GM18873 (cell line): ENCODE data around the gene ESPL1.
"Not testable (repeated sequence)": the region's sequence is repeated elsewhere in the genome, so short reads cannot be mapped to it uniquely, and the experiment has no call there.

Experiments
- ATAC-seq: cut with Tn5 transposase; IDR thresholded peaks from one replicate; pipeline ENCODE4 v1.9.1; 2021; ENCODE audit warnings: mild to moderate bottlenecking, moderate library complexity, moderate number of reproducible peaks; ENCODE audit not compliant: unreplicated experiment, low FRiP score

Gene ESPL1

GRCh38 chr12:53297106-53297505, 29.0 kb downstream of the ESPL1 start:
- not testable (repeated sequence) for ATAC-seq

GRCh38 chr12:53298164-53298563, 30.1 kb downstream of the ESPL1 start:
- no peak for ATAC-seq

- no peak for ATAC-seq
Measured at GRCh38 chr12:53299101-53299453, 31.0 kb downstream of the ESPL1 start.

GRCh38 chr12:53299454-53300180, 31.5 kb downstream of the ESPL1 start, which contains the start of gene MYG1:
Gene MYG1, plus strand, starts transcription at chr12:53299695. Its CDS starts 43 bp downstream, at chr12:53299738.
- ATAC-seq: peak; percentile 56

GRCh38 chr12:53300187-53300586, 32.1 kb downstream of the ESPL1 start:
- no peak for ATAC-seq

- ATAC-seq: no peak
Measured at GRCh38 chr12:53302903-53303302, 34.8 kb downstream of the ESPL1 start.

GRCh38 chr12:53306826-53307225, 38.7 kb downstream of the ESPL1 start:
- no peak for ATAC-seq

GRCh38 chr12:53308276-53308675, 40.2 kb downstream of the ESPL1 start:
- ATAC-seq: no peak

- ATAC-seq: no peak
Measured at GRCh38 chr12:53313996-53314395, 45.9 kb downstream of the ESPL1 start.

- no peak for ATAC-seq
Measured at GRCh38 chr12:53320352-53321195, 52.5 kb downstream of the ESPL1 start.

- ATAC-seq: peak; percentile 25
Measured at GRCh38 chr12:53324113-53324778, 56.1 kb downstream of the ESPL1 start.

GRCh38 chr12:53324779-53325510, 56.8 kb downstream of the ESPL1 start:
- peak; percentile 35 for ATAC-seq

- no peak for ATAC-seq
Measured at GRCh38 chr12:53325511-53326061, 57.5 kb downstream of the ESPL1 start.

GRCh38 chr12:53326460-53327185, 58.5 kb downstream of the ESPL1 start:
- no peak for ATAC-seq

- ATAC-seq: no peak
Measured at GRCh38 chr12:53327435-53328042, 59.4 kb downstream of the ESPL1 start.

- no peak for ATAC-seq
Measured at GRCh38 chr12:53328043-53328435, 59.9 kb downstream of the ESPL1 start.

- no peak for ATAC-seq
Measured at GRCh38 chr12:53330671-53331070, 62.6 kb downstream of the ESPL1 start.

- not testable (repeated sequence) for ATAC-seq
Measured at GRCh38 chr12:53332339-53332738, 64.2 kb downstream of the ESPL1 start.

GRCh38 chr12:53332744-53333143, 64.6 kb downstream of the ESPL1 start:
- no peak for ATAC-seq
